SK-N-SH (cell line): ENCODE results near the gene RELN. TPM values are rescaled to one million over a fixed set of nuclear protein-coding genes. Genes with fewer than 3 reads are reported as not detected.

Experiments used
- CTCF ChIA-PET: fragments of 300-600, 350-600 bp; formaldehyde crosslinking; extraction: SDS; loops from one replicate; lab custom pipeline; 2021; lab: Yijun Ruan, JAX
- POLR2A ChIA-PET: fragments of 350-600 bp; sonication (Branson Sonifier 250); formaldehyde crosslinking; extraction: SDS; loops from one replicate; lab custom pipeline; 2020; ENCODE audit warnings: antibody characterized with exemption, inconsistent platforms; lab: Yijun Ruan, JAX
- DNase-seq: peaks from one replicate; pipeline ENCODE4 v3.0.0; 2012
- H2AFZ ChIP-seq: fragments of 200-600 bp; sonication (generic); 2 replicates; pipeline ENCODE4 v1.8.1; 2016; ENCODE audit warnings: antibody characterized with exemption, mild to moderate bottlenecking, low read depth
- H3F3A ChIP-seq: fragments of 200-600 bp; sonication (generic); replicated peaks from 2 replicates; pipeline ENCODE3; 2016; ENCODE audit warnings: antibody characterized with exemption, mild to moderate bottlenecking; ENCODE audit not compliant: insufficient read depth
- H3K27ac ChIP-seq, 2 experiments: fragments of 200-500 bp in 1 of 2; fragments of 200-600 bp in 1 of 2; sonication (Bioruptor generic) in 1 of 2; sonication (generic), shearing (Covaris generic) in 1 of 2; 2 replicates each; pipeline versions ENCODE4 v1.5.1 to v1.6.1; 2014 to 2016; ENCODE audit warnings: low read depth in 2 of 2, inconsistent platforms in 1 of 2, low read length in 1 of 2, mild to moderate bottlenecking in 1 of 2, mixed read lengths in 1 of 2
- H3K27me3 ChIP-seq: fragments of 200-600 bp; sonication (generic), shearing (Covaris generic); 2 replicates; pipeline ENCODE4 v1.6.1; 2016; ENCODE audit warnings: mixed run types; ENCODE audit not compliant: insufficient read depth
- H3K36me3 ChIP-seq, 2 experiments: fragments of 200-500 bp in 1 of 2; fragments of 200-600 bp in 1 of 2; sonication (Bioruptor generic) in 1 of 2; sonication (generic) in 1 of 2; replicated peaks in 1 of 2; 2 replicates each; pipeline versions ENCODE3 to v1.5.1; 2014 to 2016; ENCODE audit warnings: low read length in 1 of 2, mild to moderate bottlenecking in 1 of 2; ENCODE audit not compliant: insufficient read depth in 2 of 2, control insufficient read depth in 1 of 2
- H3K4me1 ChIP-seq, 2 experiments: fragments of 200-500 bp in 1 of 2; fragments of 200-600 bp in 1 of 2; sonication (Bioruptor generic) in 1 of 2; sonication (generic), shearing (Covaris generic) in 1 of 2; 2 replicates each; pipeline versions ENCODE4 v1.5.1 to v1.6.1; 2014 to 2016; ENCODE audit warnings: low read depth in 1 of 2, low read length in 1 of 2, mixed run types in 1 of 2; ENCODE audit not compliant: insufficient read depth in 2 of 2, control insufficient read depth in 1 of 2
- H3K4me2 ChIP-seq: fragments of 200-600 bp; sonication (generic), shearing (Covaris generic); 2 replicates; pipeline ENCODE4 v1.6.1; 2017; ENCODE audit warnings: mixed run types
- H3K4me3 ChIP-seq, 2 experiments: fragments of 200-500 bp in 1 of 2; fragments of 200-600 bp in 1 of 2; sonication (Bioruptor generic) in 1 of 2; sonication (generic), shearing (Covaris generic) in 1 of 2; 2 replicates each; pipeline versions ENCODE4 v1.5.1 to v1.8.1; 2014 to 2016; ENCODE audit warnings: low read depth in 2 of 2, inconsistent platforms in 1 of 2, low read length in 1 of 2, mild to moderate bottlenecking in 1 of 2, mixed read lengths in 1 of 2, moderate library complexity in 1 of 2
- H3K79me2 ChIP-seq: fragments of 200-600 bp; sonication (generic); 2 replicates; pipeline ENCODE4 v1.8.1; 2017; ENCODE audit warnings: mild to moderate bottlenecking; ENCODE audit not compliant: insufficient read depth
- H3K9ac ChIP-seq: fragments of 200-600 bp; sonication (generic); 2 replicates; pipeline ENCODE4 v1.6.1; 2017; ENCODE audit warnings: mixed run types
- H3K9me2 ChIP-seq: fragments of 200-600 bp; sonication (generic); 2 replicates; pipeline ENCODE4 v1.6.1; 2017; ENCODE audit warnings: mixed run types
- H3K9me3 ChIP-seq: fragments of 200-600 bp; sonication (generic); 2 replicates; pipeline ENCODE4 v1.6.1; 2017; ENCODE audit warnings: mixed run types, mild to moderate bottlenecking, moderate library complexity
- H4K20me1 ChIP-seq: fragments of 200-600 bp; sonication (generic); 2 replicates; pipeline ENCODE4 v1.6.1; 2017; ENCODE audit warnings: mild to moderate bottlenecking, mixed run types; ENCODE audit not compliant: insufficient read depth
- CTCF ChIP-seq: fragments of 200-600 bp; sonication (generic); IDR thresholded peaks from 2 replicates; pipeline ENCODE4 v1.6.1; 2017; ENCODE audit warnings: antibody characterized with exemption, mild to moderate bottlenecking, moderate library complexity
- EP300 ChIP-seq, 2 experiments: IDR thresholded peaks; 2 replicates each; pipeline versions ENCODE4 v1.4.0 to v1.6.1; 2012; ENCODE audit warnings: borderline replicate concordance in 1 of 2, low read depth in 1 of 2, low read length in 1 of 2
- EZH2phosphoT487 ChIP-seq: fragments of 200-600 bp; sonication (generic); IDR thresholded peaks from 2 replicates; pipeline ENCODE4 v1.6.1; 2017; ENCODE audit warnings: low read depth, mixed run types, mild to moderate bottlenecking, antibody characterized with exemption, moderate library complexity, borderline replicate concordance
- GATA2 ChIP-seq: sonication (generic); formaldehyde crosslinking; IDR thresholded peaks from 2 replicates; pipeline ENCODE4 v1.5.0; 2020; ENCODE audit warnings: mild to moderate bottlenecking, missing genetic modification reagents
- NRF1 ChIP-seq: IDR thresholded peaks from 2 replicates; pipeline ENCODE4 v1.6.1; 2012; ENCODE audit warnings: low read depth, mild to moderate bottlenecking, low read length
- RAD21 ChIP-seq: IDR thresholded peaks from 2 replicates; pipeline ENCODE4 v1.6.1; 2012; ENCODE audit warnings: mild to moderate bottlenecking, low read length
- REST ChIP-seq: IDR thresholded peaks from 2 replicates; pipeline ENCODE4 v1.6.1; 2012; ENCODE audit warnings: mild to moderate bottlenecking, low read depth, low read length, moderate library complexity
- SIN3A ChIP-seq: IDR thresholded peaks from 2 replicates; pipeline ENCODE4 v1.6.1; 2012; ENCODE audit warnings: low read depth, mild to moderate bottlenecking, low read length, moderate library complexity, borderline replicate concordance
- TCF12 ChIP-seq: IDR thresholded peaks from 2 replicates; pipeline ENCODE4 v1.4.0; 2012
- WGBS: methylation state at CpG from one replicate; pipeline ENCODE4 v1.1.6; 2017; ENCODE audit warnings: low lambda C conversion rate; 5-methylcytosine and 5-hydroxymethylcytosine counted together
- polyA plus RNA-seq, 3 experiments: library from polyadenylated mRNA; depleted of rRNA; stranded (reverse); fragments of >200 nt; gene quantifications; 2 replicates each; pipeline ENCODE4 v1.2.3, GENCODE V29; 2012

Gene RELN
- polyA plus RNA-seq, 1 of the 3 experiments (the other 2 are of a cell fraction) = 0.02 TPM

GRCh38 chr7:103951311-103951710 is 38.1 kb downstream of the RELN start:
- no peak overlapping the region for H3K4me3 ChIP-seq
- POLR2A ChIA-PET = no interaction called here
- no peak for TF ChIP-seq TCF12
- TF ChIP-seq EP300 (IDR thresholded peaks at IDR 0.05; ENCODE audit: borderline replicate concordance in 1 of 2, low read depth in 1 of 2, low read length in 1 of 2) = no peak
- TF ChIP-seq NRF1 = no peak
- TF ChIP-seq CTCF = no peak
- TF ChIP-seq RAD21 = no peak
- TF ChIP-seq EZH2phosphoT487 = no peak
- no peak for TF ChIP-seq GATA2
- TF ChIP-seq, all 33 proteins: peak for 0

GRCh38 chr7:103949374-103949773 is 40.1 kb downstream of the RELN start:
- Histone ChIP-seq H4K20me1 (no peaks in the 10 kb centered on the region), H3F3A (no peaks in the 10 kb centered on the region), H3K36me3 (no peaks in the 10 kb centered on the region), H3K9ac (no peak overlapping the region), H3K27ac (no peak overlapping the region), H3K9me2 (no peaks in the 10 kb centered on the region), H3K4me3 (no peak overlapping the region), H3K79me2 (no peaks in the 10 kb centered on the region), H3K4me1 (no peaks in the 10 kb centered on the region; a peak in 1 of 4 replicates), H3K9me3 (no peaks in the 10 kb centered on the region), H3K4me2 (no peak overlapping the region), H2AFZ (no peak overlapping the region), H3K27me3 (no peaks in the 10 kb centered on the region)
- ChIA-PET POLR2A (no interaction called here), CTCF (interaction anchor here (0.6 to 0.8 kb wide), 2 partner anchors 36 to 913 kb away, joined by 3 read pairs; no protein-coding TSS in a partner anchor)
- WGBS = 66% methylated on average over 7 of the region's 7 CpGs
- TF ChIP-seq SIN3A = no peak
- TF ChIP-seq RAD21 = no peak
- no peak for TF ChIP-seq REST
- DNase-seq = no peak

More at GRCh38 chr7:103951311-103951710, 38.1 kb downstream of the RELN start:
- Histone ChIP-seq H3K4me1 (no peaks in the 10 kb centered on the region; a peak in 1 of 4 replicates), H3K79me2 (no peaks in the 10 kb centered on the region), H3K27me3 (no peaks in the 10 kb centered on the region), H3K9me3 (no peaks in the 10 kb centered on the region), H3K27ac (no peak overlapping the region), H3K36me3 (no peaks in the 10 kb centered on the region), H2AFZ (no peak overlapping the region), H4K20me1 (no peaks in the 10 kb centered on the region), H3K4me2 (no peak overlapping the region), H3K9me2 (no peaks in the 10 kb centered on the region), H3K9ac (no peak overlapping the region), H3F3A (no peaks in the 10 kb centered on the region)
- DNase-seq = no peak
- 47% methylated on average over 2 of the region's 2 CpGs for WGBS
- CTCF ChIA-PET = interaction anchor here (1.9 kb wide), 1 partner anchor 10 kb away, joined by 6 read pairs; no protein-coding TSS in a partner anchor
